Lung (tissue), 12 donors: ENCODE data around the gene MAST4. TPM values are rescaled to one million over a fixed set of nuclear protein-coding genes. Genes with fewer than 3 reads are reported as not detected.

Experiments
- ATAC-seq: fragments of 200-7000 bp; cut with Tn5 transposase; one replicate; pipeline ENCODE4 v1.9.1; 2020; ENCODE audit warnings: moderate number of reproducible peaks; ENCODE audit not compliant: insufficient read depth, low FRiP score
- DNase-seq, 3 donors: peaks; one replicate each; pipeline ENCODE4 v3.0.0-alpha.2; 2013 to 2017
- H3K27ac ChIP-seq, 2 donors: one replicate each; pipeline ENCODE4 v1.5.1; 2013; ENCODE audit warnings: mild to moderate bottlenecking in 2 of 2, moderate library complexity in 2 of 2, control low read depth in 1 of 2, inconsistent platforms in 1 of 2, low read depth in 1 of 2, low read length in 1 of 2
- H3K27me3 ChIP-seq, 3 donors: one replicate each; pipeline ENCODE4 v1.5.1; 2013; ENCODE audit warnings: low read length in 2 of 3; ENCODE audit not compliant: control insufficient read depth in 3 of 3, insufficient read depth in 3 of 3
- H3K36me3 ChIP-seq, 4 donors: one replicate each; pipeline ENCODE4 v1.5.1; 2013; ENCODE audit warnings: low read length in 4 of 4, mild to moderate bottlenecking in 1 of 4, moderate library complexity in 1 of 4; ENCODE audit not compliant: control insufficient read depth in 4 of 4, insufficient read depth in 4 of 4
- H3K4me1 ChIP-seq, 5 donors: one replicate each; pipeline ENCODE4 v1.5.1; 2013; ENCODE audit warnings: low read length in 5 of 5, mild to moderate bottlenecking in 2 of 5, moderate library complexity in 1 of 5; ENCODE audit not compliant: control insufficient read depth in 5 of 5, insufficient read depth in 5 of 5
- H3K4me3 ChIP-seq: one replicate; pipeline ENCODE4 v1.5.1; 2013; ENCODE audit warnings: mild to moderate bottlenecking, control low read depth, moderate library complexity
- H3K9ac ChIP-seq, 2 donors: one replicate each; pipeline ENCODE4 v1.5.1; 2013; ENCODE audit warnings: low read length in 2 of 2, control low read depth in 1 of 2; ENCODE audit not compliant: insufficient read depth in 1 of 2
- H3K9me3 ChIP-seq, 4 donors: one replicate each; pipeline ENCODE4 v1.5.1; 2013; ENCODE audit warnings: low read length in 3 of 4, mild to moderate bottlenecking in 1 of 4, moderate library complexity in 1 of 4; ENCODE audit not compliant: control insufficient read depth in 4 of 4, insufficient read depth in 3 of 4
- WGBS, 2 donors: extraction: QIAGEN DNeasy Blood & Tissue Kit; methylation state at CpG; one replicate each; pipeline ENCODE4 v1.1.7; 2013; 5-methylcytosine and 5-hydroxymethylcytosine counted together
- polyA plus RNA-seq, 2 donors: library from polyadenylated mRNA; stranded (reverse); fragments of 200-250 nt; gene quantifications; one replicate each; pipeline ENCODE4 v1.2.1, GENCODE V29; 2013
- total RNA-seq, 2 donors: library from RNA; depleted of rRNA in 1 of 2; stranded (reverse); fragments of >200 nt in 1 of 2; gene quantifications; one replicate each; pipeline ENCODE4 v1.2.1, GENCODE V29; 2014 to 2021
- TF ChIP-seq, protein P1 (sequence below): IDR thresholded peaks from 2 replicates; pipeline ENCODE4 v1.5.1; 2012; ENCODE audit warnings: mild to moderate bottlenecking; ENCODE audit errors: control extremely low read depth, extremely low read depth
- donor health status: control.
- donor health status: control.
- donor health status: Bipolar disorder and iron deficiency.
- donor health status: healthy.
- donor health status: DM: yes; HTN: yes; CAD: no.

The MAST4 gene
- total and polyA plus RNA-seq, 4 donors: 13.9 to 153 (median 46.2) TPM

DNA sequence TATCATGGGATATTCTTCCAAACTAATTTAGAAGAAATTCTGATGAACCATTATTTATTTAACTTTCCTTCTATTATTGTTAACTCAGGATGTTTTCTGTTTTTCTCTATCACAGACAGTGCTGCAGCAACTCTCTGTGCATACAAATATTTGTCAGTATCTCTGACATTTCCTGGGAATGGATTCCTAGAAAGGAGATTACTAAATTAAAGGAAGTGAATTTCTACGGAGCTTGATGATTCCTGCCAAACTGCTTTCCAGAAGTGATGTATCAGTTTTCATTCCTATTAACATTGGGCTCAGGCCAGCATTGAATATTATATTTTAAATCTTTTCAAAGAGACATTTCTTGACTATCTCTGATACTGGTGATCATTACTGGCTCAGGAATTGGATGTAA lies 26.0 kb upstream of the MAST4 start:
- ATAC-seq: no peak
- H3K27ac ChIP-seq: no peak overlapping the region

DNA sequence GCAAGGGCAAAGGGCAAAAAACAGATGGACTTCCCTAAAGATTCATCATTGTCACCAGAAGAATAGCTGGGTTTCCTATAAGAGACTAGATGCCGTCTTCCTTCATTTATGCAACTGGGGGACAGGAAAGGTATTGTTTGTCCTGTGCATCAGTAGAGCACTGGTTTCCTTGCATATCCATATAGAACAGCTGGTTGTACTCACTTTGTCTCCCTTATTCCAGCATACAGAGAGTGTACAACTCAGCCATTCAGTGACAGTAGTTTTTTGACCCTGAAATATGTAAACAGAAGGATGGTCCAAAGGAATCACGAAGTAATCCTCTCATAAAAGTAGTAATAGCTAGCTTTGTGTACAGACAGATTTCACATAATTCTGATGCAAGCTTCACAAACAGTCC lies 22.5 kb upstream of the MAST4 start:
- TF ChIP-seq, protein P1, sequence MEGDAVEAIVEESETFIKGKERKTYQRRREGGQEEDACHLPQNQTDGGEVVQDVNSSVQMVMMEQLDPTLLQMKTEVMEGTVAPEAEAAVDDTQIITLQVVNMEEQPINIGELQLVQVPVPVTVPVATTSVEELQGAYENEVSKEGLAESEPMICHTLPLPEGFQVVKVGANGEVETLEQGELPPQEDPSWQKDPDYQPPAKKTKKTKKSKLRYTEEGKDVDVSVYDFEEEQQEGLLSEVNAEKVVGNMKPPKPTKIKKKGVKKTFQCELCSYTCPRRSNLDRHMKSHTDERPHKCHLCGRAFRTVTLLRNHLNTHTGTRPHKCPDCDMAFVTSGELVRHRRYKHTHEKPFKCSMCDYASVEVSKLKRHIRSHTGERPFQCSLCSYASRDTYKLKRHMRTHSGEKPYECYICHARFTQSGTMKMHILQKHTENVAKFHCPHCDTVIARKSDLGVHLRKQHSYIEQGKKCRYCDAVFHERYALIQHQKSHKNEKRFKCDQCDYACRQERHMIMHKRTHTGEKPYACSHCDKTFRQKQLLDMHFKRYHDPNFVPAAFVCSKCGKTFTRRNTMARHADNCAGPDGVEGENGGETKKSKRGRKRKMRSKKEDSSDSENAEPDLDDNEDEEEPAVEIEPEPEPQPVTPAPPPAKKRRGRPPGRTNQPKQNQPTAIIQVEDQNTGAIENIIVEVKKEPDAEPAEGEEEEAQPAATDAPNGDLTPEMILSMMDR: no peak
- 49 to 71% methylated on average over 2 of the region's 2 CpGs for WGBS, 2 donors
- no peak overlapping the region for H3K4me3 ChIP-seq
- H3K4me1 ChIP-seq: peaks cover 0 to 35% (median 10%) of the 10 kb centered on the region in 5 donors
- H3K27ac ChIP-seq: no peak overlapping the region
- no peaks in the 10 kb centered on the region for H3K9me3 ChIP-seq
- no peak overlapping the region for H3K9ac ChIP-seq
- ATAC-seq: no peak
- H3K36me3 ChIP-seq: no peaks in the 10 kb centered on the region
- no peaks in the 10 kb centered on the region for H3K27me3 ChIP-seq
- DNase-seq: peak in 2 of 3 donors; percentile 82 to 83

More for the DNA sequence above, 26.0 kb upstream of the MAST4 start:
- TF ChIP-seq, protein P1: no peak
- H3K4me1 ChIP-seq: peaks cover 0 to 35% (median 10%) of the 10 kb centered on the region in 5 donors
- no peak overlapping the region for H3K4me3 ChIP-seq
- peak in 2 of 3 donors; percentile 51 to 79 for DNase-seq
- H3K36me3 ChIP-seq: no peaks in the 10 kb centered on the region
- no peaks in the 10 kb centered on the region for H3K27me3 ChIP-seq
- 35 to 51% methylated on average over 1 of the region's 1 CpG for WGBS, 2 donors
- H3K9me3 ChIP-seq: no peaks in the 10 kb centered on the region
- H3K9ac ChIP-seq: no peak overlapping the region

DNA sequence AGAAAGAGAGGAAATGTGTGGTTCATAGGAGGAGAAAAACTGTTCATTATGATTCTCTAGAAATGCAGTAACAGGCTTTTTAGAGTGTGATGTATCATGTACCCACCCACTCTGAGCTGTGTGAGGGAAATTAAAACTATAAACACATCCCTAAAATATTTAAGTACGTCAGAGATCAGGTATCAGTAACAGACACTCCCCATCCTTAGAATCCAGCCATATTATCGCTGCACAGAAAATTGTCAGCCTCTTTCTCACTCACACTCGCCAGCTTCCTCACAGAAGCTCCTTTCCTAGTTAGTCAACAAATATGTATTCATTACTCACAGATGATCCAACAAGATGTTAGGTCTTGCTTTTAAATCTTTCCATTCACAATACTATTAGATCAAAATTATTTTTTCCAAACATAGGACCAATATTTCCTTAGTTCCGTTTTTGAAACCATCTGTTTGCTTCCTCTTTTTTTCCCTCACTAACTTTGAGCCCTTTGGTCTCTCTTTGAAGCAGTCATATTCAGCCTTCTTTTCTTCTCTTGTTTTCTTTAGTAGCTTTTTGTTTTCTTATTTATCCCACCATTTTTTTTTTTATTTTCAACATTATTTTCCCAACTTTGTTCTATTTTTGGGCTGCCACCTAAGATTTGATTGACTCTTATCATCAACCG lies 13.6 kb upstream of the MAST4 start:
- no peak for DNase-seq
- Histone ChIP-seq H3K9ac (no peak overlapping the region), H3K27me3 (no peaks in the 10 kb centered on the region), H3K36me3 (no peaks in the 10 kb centered on the region), H3K9me3 (no peaks in the 10 kb centered on the region), H3K4me3 (no peak overlapping the region), H3K27ac (peak overlapping the region in 1 of 2 donors; percentile 60), H3K4me1 (peaks cover 0 to 8% (median 0%) of the 10 kb centered on the region in 5 donors)
- no peak for ATAC-seq
- WGBS, 2 donors: 59 to 68% methylated on average over 5 of the region's 5 CpGs
- TF ChIP-seq, protein P1: no peak

DNA sequence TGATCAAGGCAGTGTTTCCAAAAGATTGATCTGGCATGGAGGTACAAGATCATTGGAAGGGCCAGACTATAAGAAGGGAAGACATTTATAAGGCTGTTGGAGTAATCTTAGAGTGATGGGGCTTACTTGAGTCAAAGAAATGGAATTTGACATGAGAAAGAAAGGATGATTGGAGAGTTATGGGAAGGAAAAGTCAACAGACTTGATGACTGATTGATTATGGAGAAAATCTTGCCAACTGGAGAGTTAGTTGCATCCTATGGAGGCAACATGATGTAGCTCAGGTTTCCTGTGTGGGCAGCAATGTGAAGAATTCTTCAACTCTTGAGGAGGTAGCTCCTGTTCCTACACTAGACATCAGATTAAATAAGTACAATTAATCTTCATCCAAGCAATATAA lies 10.9 kb upstream of the MAST4 start:
- Histone ChIP-seq H3K36me3 (no peaks in the 10 kb centered on the region), H3K9ac (no peak overlapping the region), H3K4me1 (peaks cover 0 to 4% (median 0%) of the 10 kb centered on the region in 5 donors), H3K27me3 (no peaks in the 10 kb centered on the region), H3K27ac (no peak overlapping the region), H3K4me3 (no peak overlapping the region), H3K9me3 (no peaks in the 10 kb centered on the region)
- DNase-seq (no peak), ATAC-seq (no peak)
- TF ChIP-seq, protein P1: no peak
